NCI-H1105 (cell line): ENCODE data around the gene TM4SF5.

ENCODE experiments used
- DNase-seq: peaks from one replicate; lab custom pipeline; 2025; lab: John Stamatoyannopoulos, UW

Gene TM4SF5

GRCh38 chr17:4771519-4772234 lies at the start of gene TM4SF5:
TM4SF5 (plus strand) TSS chr17:4771886; CDS start chr17:4771923, 37 bp downstream.
- DNase-seq = peak; percentile 22

- DNase-seq = no peak
Measured at GRCh38 chr17:4722678-4723240, 48.9 kb upstream of the TM4SF5 start.

- no peak for DNase-seq
Measured at GRCh38 chr17:4724650-4725049, 47.0 kb upstream of the TM4SF5 start.

- no peak for DNase-seq
Measured at GRCh38 chr17:4725646-4726310, 45.9 kb upstream of the TM4SF5 start.

- DNase-seq = no peak
Measured at GRCh38 chr17:4728124-4728523, 43.6 kb upstream of the TM4SF5 start.

- no peak for DNase-seq
Measured at GRCh38 chr17:4733073-4733531, 38.6 kb upstream of the TM4SF5 start.

GRCh38 chr17:4734857-4735475 lies 36.7 kb upstream of the TM4SF5 start:
- DNase-seq = no peak

GRCh38 chr17:4735876-4736651 lies 35.6 kb upstream of the TM4SF5 start:
- no peak for DNase-seq

- DNase-seq = no peak
Measured at GRCh38 chr17:4738136-4739121, 33.3 kb upstream of the TM4SF5 start.

- peak; percentile 31 for DNase-seq
Measured at GRCh38 chr17:4739122-4740024, 32.3 kb upstream of the TM4SF5 start, which contains the start of the genes CXCL16 and ZMYND15. CXCL16 (minus strand) TSS chr17:4739928; CDS start chr17:4739339, 589 bp downstream. ZMYND15 (plus strand) TSS chr17:4739833; CDS start chr17:4740549, 716 bp downstream.

- no peak for DNase-seq
Measured at GRCh38 chr17:4740025-4740351, 31.7 kb upstream of the TM4SF5 start.

- DNase-seq = no peak
Measured at GRCh38 chr17:4740584-4740983, 31.1 kb upstream of the TM4SF5 start.

- DNase-seq = no peak
Measured at GRCh38 chr17:4741544-4741943, 30.1 kb upstream of the TM4SF5 start.

- no peak for DNase-seq
Measured at GRCh38 chr17:4742133-4742532, 29.6 kb upstream of the TM4SF5 start.

GRCh38 chr17:4742629-4743028 lies 29.1 kb upstream of the TM4SF5 start:
- no peak for DNase-seq

- DNase-seq = no peak
Measured at GRCh38 chr17:4743216-4743615, 28.5 kb upstream of the TM4SF5 start.

GRCh38 chr17:4743898-4744297 lies 27.8 kb upstream of the TM4SF5 start:
- no peak for DNase-seq

- no peak for DNase-seq
Measured at GRCh38 chr17:4744999-4745969, 26.4 kb upstream of the TM4SF5 start.
